Measurements from ENCODE around the gene ARHGAP6.

ARHGAP6 gene

GRCh38 chrX:11422525-11422857, 243.2 kb downstream of the ARHGAP6 start:
- DNase-seq: no peak

- DNase-seq: no peak
Observed at GRCh38 chrX:11421805-11422524, 243.8 kb downstream of the ARHGAP6 start.

DNA sequence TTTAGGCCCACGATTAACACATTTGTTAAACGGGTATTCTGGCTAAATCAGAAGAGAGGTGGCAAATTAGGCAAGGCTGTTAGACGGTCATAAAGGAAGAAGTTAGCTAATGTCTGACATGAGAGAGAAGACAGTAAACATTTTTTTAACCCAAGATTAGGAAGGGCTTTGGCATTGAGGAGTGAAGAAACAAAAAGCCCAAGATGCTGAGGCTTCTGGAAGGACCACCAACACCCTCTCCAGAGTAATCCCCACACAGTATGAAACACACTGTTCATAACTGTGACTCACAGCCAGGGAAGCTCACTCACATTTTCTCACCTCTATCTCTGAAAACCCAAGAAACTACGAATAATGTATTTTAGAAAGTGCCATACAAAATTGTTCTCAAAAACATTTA, 244.9 kb downstream of the ARHGAP6 start:
- no peak for DNase-seq

DNA sequence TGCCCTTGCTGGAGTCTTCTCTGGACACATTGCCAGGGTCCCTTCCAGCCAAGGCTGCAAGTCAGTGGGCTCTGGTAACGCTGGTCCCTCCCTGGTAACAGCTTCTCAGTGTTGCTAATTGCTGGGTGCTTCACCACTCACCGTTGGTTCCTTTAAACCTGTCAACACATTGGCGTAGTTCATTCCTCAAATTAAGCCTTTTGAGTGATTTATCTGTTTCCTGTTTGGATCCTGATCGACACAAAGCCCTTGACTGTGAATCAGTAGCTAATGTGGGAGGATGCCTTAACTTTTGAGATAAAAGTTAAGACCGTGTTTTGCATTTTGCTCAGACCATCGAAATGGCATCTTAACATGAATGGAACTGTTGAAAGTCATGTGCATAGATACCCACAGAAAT, 246.6 kb downstream of the ARHGAP6 start:
- no peak for DNase-seq

GRCh38 chrX:11416600-11416999, 249.1 kb downstream of the ARHGAP6 start:
- DNase-seq: no peak

DNA sequence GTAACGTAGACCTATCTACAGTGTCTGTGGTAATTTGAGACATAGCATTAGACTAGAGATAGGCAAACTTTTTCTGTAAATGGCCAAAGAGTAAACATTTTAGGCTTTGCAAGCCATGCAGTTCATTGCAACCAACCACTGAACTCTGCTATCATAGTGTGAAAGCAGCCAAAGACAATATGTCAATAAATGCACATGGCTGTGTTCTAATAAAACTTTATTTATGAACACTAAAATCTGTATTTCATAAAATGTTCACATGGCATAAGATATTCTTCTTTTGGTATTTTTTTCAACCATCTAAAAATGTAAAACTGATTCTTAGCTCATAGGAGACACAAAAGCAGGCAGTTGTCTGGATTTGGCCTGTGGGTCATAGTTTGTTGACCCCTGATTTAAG, 251.6 kb downstream of the ARHGAP6 start:
- no peak for DNase-seq

- no peak for DNase-seq
Observed at GRCh38 chrX:11412715-11413623, 252.8 kb downstream of the ARHGAP6 start.

GRCh38 chrX:11409957-11410356, 255.8 kb downstream of the ARHGAP6 start:
- no peak for DNase-seq

DNA sequence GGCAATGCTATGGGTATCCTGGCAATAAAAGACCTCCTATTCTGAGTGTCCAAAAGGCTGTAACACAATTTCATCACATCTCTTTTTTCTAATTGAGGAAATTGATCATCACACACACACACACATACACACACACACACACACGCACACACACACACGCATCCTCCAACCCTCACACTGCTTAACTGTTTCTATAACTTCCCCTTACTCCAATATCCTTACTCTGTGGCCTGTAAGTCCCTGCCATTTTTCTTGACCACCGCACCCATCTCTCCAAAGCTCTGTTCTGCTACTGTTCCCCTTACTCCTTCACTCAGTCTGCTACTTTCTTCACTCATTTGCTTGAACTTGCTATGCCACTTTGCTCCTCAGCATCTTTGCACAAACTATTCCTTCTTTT, 256.9 kb downstream of the ARHGAP6 start:
- no peak for DNase-seq

DNA sequence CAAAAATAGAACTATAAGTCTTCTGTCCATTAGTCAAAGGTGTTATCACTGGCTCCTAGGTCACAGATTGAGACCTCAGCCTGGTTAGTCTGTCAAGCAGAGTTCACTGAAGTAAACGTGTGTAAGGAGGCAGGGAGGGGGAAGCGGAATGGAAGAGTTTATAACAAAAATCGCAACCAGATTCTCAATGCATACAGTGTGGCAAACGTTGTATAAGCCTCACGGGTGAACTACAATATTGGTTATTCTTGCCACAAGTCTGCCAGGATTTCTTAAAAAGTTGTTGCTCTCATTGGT, 257.7 kb downstream of the ARHGAP6 start:
- no peak for DNase-seq

DNA sequence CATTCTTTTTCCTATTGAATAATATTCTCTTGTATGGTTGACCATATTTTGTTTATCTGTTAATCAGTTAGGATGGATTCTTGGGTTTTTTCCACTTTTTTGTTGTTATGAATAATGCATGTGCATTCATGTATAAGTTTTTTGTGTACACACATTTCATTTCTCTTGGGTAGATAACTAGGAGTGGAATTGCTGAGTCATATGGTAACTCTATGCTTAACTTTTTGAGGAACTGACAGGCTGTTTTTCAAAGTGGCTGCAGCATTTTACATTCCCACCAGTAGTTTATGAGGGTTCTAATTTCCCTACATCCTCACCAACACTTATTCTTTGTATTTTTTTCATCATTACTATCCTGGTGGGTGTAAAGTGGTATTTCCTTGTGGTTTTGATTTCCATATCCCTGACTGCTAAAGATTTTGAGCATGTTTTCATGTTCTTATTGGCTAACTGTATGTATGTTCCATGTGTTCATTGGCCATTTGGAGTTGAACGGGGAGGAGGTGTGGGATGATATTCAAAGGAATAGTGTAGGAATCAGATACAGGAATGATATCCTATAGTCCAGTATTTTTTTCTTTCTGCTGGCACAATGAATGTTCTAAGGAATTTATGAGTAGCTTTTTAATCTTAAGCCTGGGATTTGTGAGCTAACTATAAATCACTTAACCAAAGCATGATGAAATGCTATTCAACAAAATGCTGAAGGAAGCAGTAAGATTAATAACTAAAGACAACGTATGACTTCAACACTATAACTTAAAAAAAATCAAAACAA, 258.2 kb downstream of the ARHGAP6 start:
- DNase-seq: no peak

- no peak for DNase-seq
Observed at GRCh38 chrX:11406109-11406765, 259.5 kb downstream of the ARHGAP6 start.

GRCh38 chrX:11403631-11404030, 262.1 kb downstream of the ARHGAP6 start:
- no peak for DNase-seq

- no peak for DNase-seq
Observed at GRCh38 chrX:11401966-11402365, 263.8 kb downstream of the ARHGAP6 start.

DNA sequence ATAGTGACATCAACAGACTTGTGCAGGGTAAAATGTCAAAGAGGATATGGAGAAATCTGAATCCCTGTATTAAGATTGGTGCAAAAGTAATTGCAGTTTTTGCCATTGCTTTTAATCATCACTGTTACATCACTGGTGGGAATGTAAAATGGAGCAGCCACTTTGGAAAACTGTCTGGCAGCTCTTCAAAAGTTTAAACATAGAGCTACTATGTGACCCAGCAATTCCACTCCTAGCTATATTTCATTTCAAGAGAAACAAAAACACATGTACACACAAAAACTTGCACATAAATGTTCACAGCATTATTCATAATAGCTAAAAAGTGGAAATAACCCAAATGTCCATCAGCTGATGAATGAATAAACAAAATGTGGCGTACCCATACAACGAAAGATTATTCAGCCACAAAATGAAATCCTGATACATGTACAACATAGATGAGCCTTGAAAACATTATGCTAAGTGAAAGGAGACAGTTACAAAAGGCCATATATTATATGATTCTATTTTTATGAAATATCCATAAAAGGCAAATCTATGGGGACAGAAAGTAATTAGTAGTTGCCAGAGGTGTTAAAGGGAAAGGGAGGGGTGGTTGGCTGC, 266.1 kb downstream of the ARHGAP6 start:
- no peak for DNase-seq

DNA sequence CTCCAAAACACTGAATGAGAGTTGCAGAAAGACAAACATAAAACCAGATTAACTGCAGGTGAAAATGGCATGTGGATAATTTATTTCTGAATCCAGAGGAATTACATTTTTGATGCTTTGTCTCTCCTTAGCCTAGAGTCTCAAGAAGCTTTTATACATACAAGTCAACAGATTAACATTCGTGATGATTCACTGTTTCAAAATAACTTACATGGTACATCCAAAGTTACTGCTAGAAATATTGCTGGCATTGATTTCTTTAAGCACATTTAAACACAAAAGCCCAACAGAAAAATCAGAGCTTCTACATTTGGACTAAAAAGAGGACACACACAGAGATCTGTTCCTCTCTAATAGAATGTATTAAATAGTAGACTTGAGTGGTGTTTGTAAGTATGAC, 266.9 kb downstream of the ARHGAP6 start:
- no peak for DNase-seq

GRCh38 chrX:11398139-11398538, 267.6 kb downstream of the ARHGAP6 start:
- no peak for DNase-seq

- no peak for DNase-seq
Observed at GRCh38 chrX:11397680-11398079, 268.0 kb downstream of the ARHGAP6 start.

DNA sequence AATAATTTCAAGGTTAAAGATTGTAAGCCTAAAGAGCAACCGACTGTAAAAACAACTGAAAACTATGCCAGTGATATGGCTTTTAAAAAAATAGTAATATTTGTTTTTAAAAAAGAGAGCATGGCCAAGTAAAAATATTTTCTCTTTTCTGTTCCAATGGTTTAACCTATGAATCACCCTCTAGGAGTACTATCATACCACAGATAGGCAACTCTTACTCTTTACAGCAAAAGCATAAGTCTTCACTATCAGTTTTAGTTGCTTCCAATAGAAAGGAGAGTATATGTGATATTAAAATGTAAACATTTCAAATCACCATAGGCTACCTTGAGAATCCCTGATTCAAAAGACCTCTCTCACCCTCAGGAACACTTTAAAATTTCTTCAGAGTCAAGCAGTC, 269.9 kb downstream of the ARHGAP6 start:
- DNase-seq: no peak

DNA sequence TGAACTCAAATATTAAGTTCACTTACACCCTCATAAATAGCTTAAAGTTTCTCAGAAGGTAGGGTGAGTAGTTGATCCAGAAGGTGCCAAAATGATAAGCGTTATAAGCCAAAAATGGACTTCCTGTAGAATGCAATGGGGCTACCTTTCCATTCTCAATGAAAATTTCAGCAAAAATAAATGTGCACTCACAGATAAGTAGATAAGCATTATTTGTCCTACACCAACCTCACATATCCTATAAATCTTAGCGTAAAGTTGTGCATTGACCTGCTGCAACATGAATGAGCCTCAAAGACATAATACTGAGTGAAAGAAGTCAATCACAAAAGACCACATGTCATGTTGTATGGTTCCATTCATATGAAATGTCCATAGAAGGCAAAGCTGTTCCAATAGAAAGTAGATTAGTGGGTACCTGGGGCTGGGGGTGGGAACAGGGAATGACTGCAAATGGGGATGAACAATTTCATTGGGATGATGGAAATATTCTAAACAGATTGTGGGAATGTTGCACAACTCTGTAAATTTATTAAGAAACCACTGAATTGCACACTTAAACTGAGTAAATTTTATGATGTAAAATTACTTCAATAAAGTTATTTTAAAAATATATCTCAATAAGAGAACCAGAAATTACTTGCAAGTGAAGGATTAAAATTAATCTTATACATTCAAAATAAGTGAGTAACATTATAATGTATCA, 271.6 kb downstream of the ARHGAP6 start:
- no peak for DNase-seq

GRCh38 chrX:11386812-11387211, 278.9 kb downstream of the ARHGAP6 start:
- no peak for DNase-seq

DNA sequence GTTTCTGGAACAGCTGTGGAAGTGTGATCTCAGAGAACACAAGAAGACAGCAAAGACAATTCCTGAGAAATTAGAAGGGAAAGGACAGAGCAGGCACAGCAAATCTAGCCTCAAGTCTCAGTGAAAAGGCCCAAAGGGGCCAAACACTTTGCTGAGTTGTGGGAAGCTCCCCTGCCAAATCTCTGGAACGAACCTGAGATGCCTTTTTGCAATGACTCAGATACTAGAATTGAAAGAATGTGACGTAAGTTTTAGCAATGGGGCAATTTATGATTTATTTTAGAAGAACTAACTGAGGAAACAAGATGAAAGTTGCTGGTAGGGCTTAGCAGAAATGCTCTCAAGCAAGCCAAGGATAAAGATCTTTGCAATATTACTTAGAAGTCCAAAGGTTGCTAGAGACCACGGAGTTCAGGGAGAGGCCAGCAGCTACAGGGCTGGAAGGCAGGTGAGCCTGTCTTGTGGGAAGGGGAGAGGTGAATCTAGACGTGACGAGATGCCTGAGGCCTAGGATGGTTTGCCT, 279.7 kb downstream of the ARHGAP6 start:
- no peak for DNase-seq

Measured in NCI-H526 (cell line).